ENCODE data around the gene RERE. TPM values are rescaled to one million over a fixed set of nuclear protein-coding genes. Genes with fewer than 3 reads are reported as not detected.

Gene RERE
- total and polyA plus RNA-seq, 12 donors: 33.4 to 146 (median 72.7) TPM

- Histone ChIP-seq H3K4me3 (no peak overlapping the region), H3K4me1 (replicated peaks in 1 of 2) (peaks cover 12 to 30% of the 10 kb centered on the region in 2 donors), H3K27me3 (no peaks in the 10 kb centered on the region), H3K9me3 (replicated peaks in 1 of 3) (no peaks in the 10 kb centered on the region), H3K27ac (peak overlapping the region in 1 of 5 donors; percentile 1), H3K36me3 (replicated peaks in 1 of 2) (peaks cover 0 to 39% of the 10 kb centered on the region in 2 donors)
- DNase-seq: peak in 4 of 7 donors; percentile 48 to 69 (median 53)
- peak in 1 of 2 donors; percentile 15 for TF ChIP-seq POLR2A (IDR thresholded peaks at IDR 0.05)
- TF ChIP-seq CTCF (IDR thresholded peaks at IDR 0.05): no peak
- intact Hi-C loops (cut with DNase I): no loop called here
- 72 to 81% (median 80%) methylated on average over 14 of the region's 14 CpGs for WGBS, 4 donors
These were observed 39.4 kb upstream of the RERE start for GRCh38 chr1:8856689-8857412.

GRCh38 chr1:8854240-8854639 lies 36.8 kb upstream of the RERE start:
- H3K27ac ChIP-seq: no peak overlapping the region
- DNase-seq: no peak
- no peaks in the 10 kb centered on the region for H3K27me3 ChIP-seq
- H3K9me3 ChIP-seq (replicated peaks in 1 of 3): no peaks in the 10 kb centered on the region
- WGBS, 4 donors: 79 to 88% (median 82%) methylated on average over 5 to 7 of the region's 7 CpGs
- no peak for TF ChIP-seq POLR2A (IDR thresholded peaks at IDR 0.05)
- no peak for TF ChIP-seq CTCF (IDR thresholded peaks at IDR 0.05)
- H3K4me3 ChIP-seq: no peak overlapping the region
- intact Hi-C loops (cut with DNase I): no loop called here
- peaks cover 0 to 14% of the 10 kb centered on the region in 2 donors for H3K36me3 ChIP-seq (replicated peaks in 1 of 2)
- H3K4me1 ChIP-seq (replicated peaks in 1 of 2): peaks cover 12 to 25% of the 10 kb centered on the region in 2 donors

GRCh38 chr1:8851060-8851459 lies 33.6 kb upstream of the RERE start:
- no peaks in the 10 kb centered on the region for H3K9me3 ChIP-seq (replicated peaks in 1 of 3)
- DNase-seq: no peak
- no peaks in the 10 kb centered on the region for H3K27me3 ChIP-seq
- no peaks in the 10 kb centered on the region for H3K36me3 ChIP-seq (replicated peaks in 1 of 2)
- 90 to 100% (median 96%) methylated on average over 5 of the region's 5 CpGs for WGBS, 4 donors
- peaks cover 0 to 4% of the 10 kb centered on the region in 2 donors for H3K4me1 ChIP-seq (replicated peaks in 1 of 2)
- TF ChIP-seq CTCF (IDR thresholded peaks at IDR 0.05): no peak
- TF ChIP-seq POLR2A (IDR thresholded peaks at IDR 0.05): no peak
- intact Hi-C loops (cut with DNase I): no loop called here
- no peak overlapping the region for H3K27ac ChIP-seq
- no peak overlapping the region for H3K4me3 ChIP-seq

- WGBS, 4 donors: 26 to 65% (median 34%) methylated on average over 8 to 19 of the region's 19 CpGs
- peak; percentile 94 to 97 (median 97) for DNase-seq
- intact Hi-C loops (cut with DNase I): loop anchor here (10.0 kb wide), 3 partner anchors 114 to 284 kb away; no protein-coding TSS in a partner anchor
These were observed 31.4 kb upstream of the RERE start for GRCh38 chr1:8848663-8849386.

More at GRCh38 chr1:8848663-8849386, 31.4 kb upstream of the RERE start:
- Histone ChIP-seq H3K4me3 (no peak overlapping the region), H3K36me3 (replicated peaks in 1 of 2) (no peaks in the 10 kb centered on the region), H3K27me3 (no peaks in the 10 kb centered on the region), H3K9me3 (replicated peaks in 1 of 3) (no peaks in the 10 kb centered on the region), H3K27ac (peak overlapping the region in 4 of 5 donors; percentile 39 to 80 (median 61)), H3K4me1 (replicated peaks in 1 of 2) (peaks cover 0 to 4% of the 10 kb centered on the region in 2 donors)
- TF ChIP-seq CTCF (IDR thresholded peaks at IDR 0.05) (peak; percentile 87 to 99 (median 96)), POLR2A (IDR thresholded peaks at IDR 0.05) (peak in 1 of 2 donors; percentile 47)

Data from adrenal gland (tissue), 12 donors.